Measurements from ENCODE around the gene LIN37.

DNA sequence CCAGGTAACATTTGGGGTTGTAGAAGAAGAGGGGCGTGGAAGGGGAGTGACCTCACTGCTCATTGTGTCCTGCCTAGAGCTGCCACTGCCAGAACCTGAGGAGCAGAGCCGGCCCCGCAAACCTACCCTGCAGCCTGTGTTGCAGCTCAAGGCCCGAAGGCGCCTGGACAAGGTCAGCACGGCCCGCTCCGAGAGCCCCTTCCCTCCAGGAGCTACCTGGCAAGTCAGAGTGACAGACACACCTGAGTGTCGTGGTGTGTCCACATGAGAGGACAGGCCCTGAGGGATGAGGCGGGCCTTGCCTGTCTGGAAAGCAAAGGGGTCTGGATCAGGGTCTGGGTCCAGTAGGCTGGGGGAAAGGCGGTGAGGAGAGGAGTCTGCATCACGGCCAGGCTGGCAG is 23.8 kb upstream of the LIN37 start:
- TF ChIP-seq, protein P1, sequence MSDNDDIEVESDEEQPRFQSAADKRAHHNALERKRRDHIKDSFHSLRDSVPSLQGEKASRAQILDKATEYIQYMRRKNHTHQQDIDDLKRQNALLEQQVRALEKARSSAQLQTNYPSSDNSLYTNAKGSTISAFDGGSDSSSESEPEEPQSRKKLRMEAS (IDR thresholded peaks at IDR 0.05; ENCODE audit: insufficient read depth, insufficient read length) = no peak
- TF ChIP-seq EZH2 (IDR thresholded peaks at IDR 0.05; ENCODE audit: borderline replicate concordance, low read depth, low read length, severe bottlenecking) = no peak
- TF ChIP-seq, protein P2, sequence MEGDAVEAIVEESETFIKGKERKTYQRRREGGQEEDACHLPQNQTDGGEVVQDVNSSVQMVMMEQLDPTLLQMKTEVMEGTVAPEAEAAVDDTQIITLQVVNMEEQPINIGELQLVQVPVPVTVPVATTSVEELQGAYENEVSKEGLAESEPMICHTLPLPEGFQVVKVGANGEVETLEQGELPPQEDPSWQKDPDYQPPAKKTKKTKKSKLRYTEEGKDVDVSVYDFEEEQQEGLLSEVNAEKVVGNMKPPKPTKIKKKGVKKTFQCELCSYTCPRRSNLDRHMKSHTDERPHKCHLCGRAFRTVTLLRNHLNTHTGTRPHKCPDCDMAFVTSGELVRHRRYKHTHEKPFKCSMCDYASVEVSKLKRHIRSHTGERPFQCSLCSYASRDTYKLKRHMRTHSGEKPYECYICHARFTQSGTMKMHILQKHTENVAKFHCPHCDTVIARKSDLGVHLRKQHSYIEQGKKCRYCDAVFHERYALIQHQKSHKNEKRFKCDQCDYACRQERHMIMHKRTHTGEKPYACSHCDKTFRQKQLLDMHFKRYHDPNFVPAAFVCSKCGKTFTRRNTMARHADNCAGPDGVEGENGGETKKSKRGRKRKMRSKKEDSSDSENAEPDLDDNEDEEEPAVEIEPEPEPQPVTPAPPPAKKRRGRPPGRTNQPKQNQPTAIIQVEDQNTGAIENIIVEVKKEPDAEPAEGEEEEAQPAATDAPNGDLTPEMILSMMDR (IDR thresholded peaks at IDR 0.05; ENCODE audit: extremely low read depth in 1 of 2, insufficient read depth in 1 of 2, low read depth in 1 of 2, low read length in 2 of 2) = no peak

Data from endothelial cell of umbilical vein (primary cell).